ENCODE results near the gene RBM4B. TPM values are rescaled to one million over a fixed set of nuclear protein-coding genes. Genes with fewer than 3 reads are reported as not detected.

Gene RBM4B
- total and polyA plus RNA-seq, 2 of the 13 experiments (the other 11 are each of a cell fraction or from before 2014, with no cell fraction given): 25.8 to 32.4 TPM

- TF ChIP-seq MXI1 (IDR thresholded peaks at IDR 0.05; ENCODE audit: borderline replicate concordance, low read depth, low read length) (no peak; the same call in 2 of the 3 replicates), ZBTB37 (CRISPR knock-in tag; IDR thresholded peaks at IDR 0.05) (no peak), SMARCE1 (IDR thresholded peaks at IDR 0.05; ENCODE audit: borderline replicate concordance) (no peak), ZMYM2 (CRISPR knock-in tag; IDR thresholded peaks at IDR 0.05) (no peak), KLF6 (CRISPR knock-in tag; IDR thresholded peaks at IDR 0.05) (no peak; the same call in 1 of the 2 replicates), SP4 (CRISPR knock-in tag; IDR thresholded peaks at IDR 0.05) (no peak), ZNF619 (CRISPR knock-in tag; IDR thresholded peaks at IDR 0.05) (peak; percentile 50; the same call in 1 of the 2 replicates), MATR3 (CRISPR knock-in tag; IDR thresholded peaks at IDR 0.05) (no peak), ZBTB49 (CRISPR knock-in tag; IDR thresholded peaks at IDR 0.05; ENCODE audit: borderline replicate concordance) (no peak; the same call in 1 of the 2 replicates), ZNF432 (CRISPR knock-in tag; IDR thresholded peaks at IDR 0.05; ENCODE audit: borderline replicate concordance) (no peak), ZNF784 (CRISPR knock-in tag; IDR thresholded peaks at IDR 0.05; ENCODE audit: borderline replicate concordance) (no peak), ZNF576 (CRISPR knock-in tag; IDR thresholded peaks at IDR 0.05) (no peak), FOXJ3 (CRISPR knock-in tag; IDR thresholded peaks at IDR 0.05; ENCODE audit: borderline replicate concordance) (no peak), MTA3 (CRISPR knock-in tag; IDR thresholded peaks at IDR 0.05) (no peak), ZBTB44 (CRISPR knock-in tag; IDR thresholded peaks at IDR 0.05) (no peak), EHMT2 (IDR thresholded peaks at IDR 0.05; ENCODE audit: borderline replicate concordance, low read depth, low read length) (no peak), ZBTB25 (CRISPR knock-in tag; IDR thresholded peaks at IDR 0.05) (peak; percentile 42; the same call in 1 of the 2 replicates), KLF13 (CRISPR knock-in tag; IDR thresholded peaks at IDR 0.05) (no peak), TCF12 (IDR thresholded peaks at IDR 0.05) (no peak), TCF12 (CRISPR knock-in tag; IDR thresholded peaks at IDR 0.05) (no peak), ZNF446 (CRISPR knock-in tag; IDR thresholded peaks at IDR 0.05) (no peak), ZFP91 (CRISPR knock-in tag; IDR thresholded peaks at IDR 0.05; ENCODE audit: borderline replicate concordance) (peak; percentile 54)
Observed at GRCh38 chr11:66694732-66695207, 17.1 kb upstream of the RBM4B start (continued).

All from HepG2 (cell line).